Stomach (tissue), 9 donors: ENCODE results near the gene ATP12A. TPM values are rescaled to one million over a fixed set of nuclear protein-coding genes. Genes with fewer than 3 reads are reported as not detected.

ENCODE experiments used
- DNase-seq, 2 donors: peaks; one replicate each; pipeline versions ENCODE4 v3.0.0 to v3.0.0-alpha.2; 2013 to 2019
- H3K27ac ChIP-seq, 5 donors: fragments of 200-600 bp in 4 of 5; sonication (generic) in 4 of 5; one replicate each; pipeline ENCODE4 v1.5.1; 2013 to 2019; ENCODE audit warnings: mild to moderate bottlenecking in 1 of 5, moderate library complexity in 1 of 5
- H3K27me3 ChIP-seq, 3 donors: fragments of 200-600 bp; sonication (generic); one replicate each; pipeline ENCODE4 v1.5.1; 2017 to 2019; ENCODE audit warnings: mixed run types in 1 of 3
- H3K36me3 ChIP-seq, 4 donors: fragments of 200-600 bp; sonication (generic); 1 replicate in 3 of 4; 2 replicates in 1 of 4; pipeline ENCODE4 v1.5.1; 2016 to 2019
- H3K4me1 ChIP-seq, 4 donors: fragments of 200-600 bp; sonication (generic); one replicate each; pipeline ENCODE4 v1.5.1; 2016 to 2019
- H3K4me3 ChIP-seq, 4 donors: fragments of 200-600 bp; sonication (generic) in 3 of 4; one replicate each; pipeline ENCODE4 v1.5.1; 2016 to 2019; ENCODE audit warnings: mild to moderate bottlenecking in 1 of 4
- H3K9me3 ChIP-seq, 4 donors: fragments of 200-600 bp; sonication (generic); one replicate each; pipeline ENCODE4 v1.5.1; 2016 to 2019
- EP300 ChIP-seq: sonication (generic); formaldehyde crosslinking; IDR thresholded peaks from one replicate; pipeline ENCODE4 v1.6.1; 2017; ENCODE audit warnings: antibody characterized with exemption
- POLR2A ChIP-seq, 4 donors: fragments of 450-650 bp; IDR thresholded peaks; one replicate each; pipeline ENCODE4 v1.6.1; 2016; ENCODE audit warnings: antibody characterized with exemption in 4 of 4, control low read depth in 2 of 4, mild to moderate bottlenecking in 1 of 4, moderate library complexity in 1 of 4
- POLR2AphosphoS5 ChIP-seq, 3 donors: sonication (generic); formaldehyde crosslinking; IDR thresholded peaks; one replicate each; pipeline ENCODE4 v1.6.1; 2016; ENCODE audit warnings: antibody characterized with exemption in 3 of 3
- WGBS, 5 donors: extraction: QIAGEN DNeasy Blood & Tissue Kit in 3 of 5; methylation state at CpG; one replicate each; pipeline versions ENCODE4 v1.1.5 to v1.1.7; 2013 to 2018; 5-methylcytosine and 5-hydroxymethylcytosine counted together
- intact Hi-C: fragments of 100-400 bp; cut with DNase I; formaldehyde crosslinking; loops from one replicate; pipeline ENCODE4 v1.15.1; 2023; ENCODE audit warnings: low total_unique reads
- polyA plus RNA-seq, 3 donors: library from polyadenylated mRNA; stranded (reverse); fragments of 200-250 nt; gene quantifications; one replicate each; pipeline ENCODE4 v1.2.3, GENCODE V29; 2013
- total RNA-seq, 5 donors: library from RNA; depleted of rRNA; stranded (reverse); fragments of >200 nt; gene quantifications; one replicate each; pipeline versions ENCODE4 v1.1.0 to v1.2.3, GENCODE V29; 2014 to 2016
- TF ChIP-seq, protein P1 (sequence below), 7 experiments: fragments of 450-650 bp in 4 of 7; fragments of 200-600 bp in 3 of 7; sonication (generic) in 3 of 7; IDR thresholded peaks; one replicate each; pipeline ENCODE4 v1.5.1; 2016 to 2019; ENCODE audit warnings: antibody characterized with exemption in 7 of 7, control low read depth in 2 of 7, mild to moderate bottlenecking in 1 of 7
- donor health status: healthy with polysubstance abuse.
- donor health status: Bipolar disorder and iron deficiency.
- donor health status: healthy.

The ATP12A gene
- total and polyA plus RNA-seq, 8 donors, result 0.08 TPM; not detected in 7

DNA sequence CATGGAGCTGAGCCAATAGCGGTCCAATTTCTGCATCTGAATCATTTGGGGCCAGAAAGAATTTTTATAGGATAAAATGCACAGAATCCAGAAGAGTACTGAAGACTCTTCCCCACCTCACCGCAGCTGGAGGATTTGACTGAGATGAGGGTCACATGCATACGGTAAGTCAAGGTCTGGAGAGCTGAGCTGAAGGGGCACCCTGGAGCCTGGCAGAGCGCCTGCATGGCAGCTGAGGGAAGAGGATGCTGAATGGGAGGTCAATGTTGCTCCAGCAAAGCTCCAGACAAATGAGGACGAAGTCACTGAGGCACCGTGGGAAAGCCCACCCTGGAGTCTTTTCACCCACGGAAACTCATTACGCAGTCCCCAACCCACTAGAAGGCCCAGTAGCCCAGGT, 43.4 kb upstream of the ATP12A start:
- Histone ChIP-seq H3K4me3 (no peak overlapping the region), H3K4me1 (no peaks in the 10 kb centered on the region), H3K27me3 (peaks cover 0 to 9% (median 0%) of the 10 kb centered on the region in 3 donors), H3K27ac (no peak overlapping the region), H3K36me3 (no peaks in the 10 kb centered on the region), H3K9me3 (no peaks in the 10 kb centered on the region)
- 88 to 95% (median 95%) methylated on average over 8 of the region's 8 CpGs for WGBS, 5 donors
- DNase-seq, result no peak
- intact Hi-C loops, result no loop called here
- TF ChIP-seq, protein P1, sequence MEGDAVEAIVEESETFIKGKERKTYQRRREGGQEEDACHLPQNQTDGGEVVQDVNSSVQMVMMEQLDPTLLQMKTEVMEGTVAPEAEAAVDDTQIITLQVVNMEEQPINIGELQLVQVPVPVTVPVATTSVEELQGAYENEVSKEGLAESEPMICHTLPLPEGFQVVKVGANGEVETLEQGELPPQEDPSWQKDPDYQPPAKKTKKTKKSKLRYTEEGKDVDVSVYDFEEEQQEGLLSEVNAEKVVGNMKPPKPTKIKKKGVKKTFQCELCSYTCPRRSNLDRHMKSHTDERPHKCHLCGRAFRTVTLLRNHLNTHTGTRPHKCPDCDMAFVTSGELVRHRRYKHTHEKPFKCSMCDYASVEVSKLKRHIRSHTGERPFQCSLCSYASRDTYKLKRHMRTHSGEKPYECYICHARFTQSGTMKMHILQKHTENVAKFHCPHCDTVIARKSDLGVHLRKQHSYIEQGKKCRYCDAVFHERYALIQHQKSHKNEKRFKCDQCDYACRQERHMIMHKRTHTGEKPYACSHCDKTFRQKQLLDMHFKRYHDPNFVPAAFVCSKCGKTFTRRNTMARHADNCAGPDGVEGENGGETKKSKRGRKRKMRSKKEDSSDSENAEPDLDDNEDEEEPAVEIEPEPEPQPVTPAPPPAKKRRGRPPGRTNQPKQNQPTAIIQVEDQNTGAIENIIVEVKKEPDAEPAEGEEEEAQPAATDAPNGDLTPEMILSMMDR (IDR thresholded peaks at IDR 0.05), result no peak
- TF ChIP-seq EP300 (no peak), POLR2A (IDR thresholded peaks at IDR 0.05) (no peak), POLR2AphosphoS5 (IDR thresholded peaks at IDR 0.05) (no peak)

DNA sequence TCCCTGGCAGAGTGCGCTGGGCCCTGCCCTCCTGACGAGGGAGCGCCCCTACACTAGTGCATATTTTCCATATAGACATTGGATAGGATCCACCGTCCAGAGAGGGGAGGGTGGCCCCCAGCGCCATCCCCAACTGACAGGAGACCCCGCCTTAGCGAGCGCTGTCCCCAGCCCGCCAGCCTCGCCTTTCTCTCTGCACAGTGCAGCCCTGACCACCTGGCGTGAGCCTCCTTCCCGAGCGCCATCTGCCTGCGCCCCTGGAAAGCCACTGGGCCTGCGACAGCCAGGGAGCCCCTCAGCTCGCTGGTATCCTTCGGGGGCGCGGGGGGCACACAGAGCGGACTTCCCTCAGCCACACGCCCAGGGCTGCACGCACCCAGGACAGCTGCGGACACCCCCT, 42.1 kb upstream of the ATP12A start:
- no peaks in the 10 kb centered on the region for H3K9me3 ChIP-seq
- no peaks in the 10 kb centered on the region for H3K36me3 ChIP-seq
- peaks cover 0 to 9% (median 0%) of the 10 kb centered on the region in 3 donors for H3K27me3 ChIP-seq
- DNase-seq, result no peak
- intact Hi-C loops, result no loop called here
- no peak overlapping the region for H3K4me3 ChIP-seq
- no peaks in the 10 kb centered on the region for H3K4me1 ChIP-seq
- WGBS, 5 donors, result 64 to 80% (median 73%) methylated on average over 15 to 23 of the region's 23 CpGs
- no peak for TF ChIP-seq POLR2AphosphoS5 (IDR thresholded peaks at IDR 0.05)
- no peak for TF ChIP-seq EP300
- TF ChIP-seq, protein P1 (IDR thresholded peaks at IDR 0.05), result no peak
- TF ChIP-seq POLR2A (IDR thresholded peaks at IDR 0.05), result no peak
- no peak overlapping the region for H3K27ac ChIP-seq

DNA sequence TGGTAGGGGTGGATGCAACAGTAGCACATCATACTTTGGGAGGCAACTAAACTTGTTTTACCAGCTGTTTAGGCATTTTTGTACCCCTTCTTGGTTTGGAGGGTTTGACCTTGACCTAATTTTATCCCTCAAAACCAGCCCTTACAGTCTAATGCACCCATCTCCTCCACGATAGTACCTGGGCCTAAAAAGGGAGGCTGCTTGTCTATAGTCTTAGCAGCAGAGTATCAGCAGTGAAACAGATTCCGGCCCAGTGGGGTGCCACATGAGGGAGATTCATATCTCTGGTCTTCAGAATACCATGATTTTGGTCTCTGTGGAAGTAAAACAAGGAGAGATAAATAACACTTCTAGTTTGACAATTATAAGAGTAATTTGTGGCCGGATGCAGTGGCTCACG, 39.5 kb upstream of the ATP12A start:
- TF ChIP-seq POLR2A (IDR thresholded peaks at IDR 0.05) (no peak), POLR2AphosphoS5 (IDR thresholded peaks at IDR 0.05) (no peak), EP300 (no peak)
- TF ChIP-seq, protein P1 (IDR thresholded peaks at IDR 0.05), result no peak
- Histone ChIP-seq H3K9me3 (no peaks in the 10 kb centered on the region), H3K4me3 (no peak overlapping the region), H3K27ac (no peak overlapping the region), H3K36me3 (no peaks in the 10 kb centered on the region), H3K4me1 (no peaks in the 10 kb centered on the region), H3K27me3 (peaks cover 0 to 9% (median 0%) of the 10 kb centered on the region in 3 donors)
- DNase-seq, result no peak
- WGBS, 5 donors, result 91 to 96% (median 95%) methylated on average over 4 of the region's 4 CpGs
- intact Hi-C loops, result no loop called here

DNA sequence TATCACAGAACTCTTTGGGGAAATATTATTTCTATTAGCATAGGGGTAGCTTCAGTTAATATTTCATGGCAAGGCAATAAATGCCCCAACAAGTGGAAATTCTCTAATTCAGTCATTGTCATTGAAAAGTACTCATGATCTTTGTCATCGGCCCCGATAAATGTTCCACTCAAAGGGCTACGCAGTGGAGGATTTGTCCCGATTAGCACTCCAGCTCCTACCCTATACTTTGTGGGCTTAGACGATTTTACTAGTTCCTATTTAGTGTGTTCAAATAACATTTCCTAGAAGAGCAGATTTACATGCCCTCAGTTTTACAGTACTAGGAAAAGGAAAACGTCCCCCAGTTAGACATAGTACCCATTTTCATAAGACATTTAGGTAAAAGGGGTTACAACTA, 38.0 kb upstream of the ATP12A start:
- no peaks in the 10 kb centered on the region for H3K36me3 ChIP-seq
- peaks cover 0 to 9% (median 0%) of the 10 kb centered on the region in 3 donors for H3K27me3 ChIP-seq
- 82 to 90% (median 88%) methylated on average over 6 of the region's 6 CpGs for WGBS, 5 donors
- DNase-seq, result no peak
- no peaks in the 10 kb centered on the region for H3K4me1 ChIP-seq
- no peak overlapping the region for H3K4me3 ChIP-seq
- no peak overlapping the region for H3K27ac ChIP-seq
- no peak for TF ChIP-seq EP300
- TF ChIP-seq, protein P1 (IDR thresholded peaks at IDR 0.05), result no peak
- TF ChIP-seq POLR2A (IDR thresholded peaks at IDR 0.05), result no peak
- no peak for TF ChIP-seq POLR2AphosphoS5 (IDR thresholded peaks at IDR 0.05)
- H3K9me3 ChIP-seq, result no peaks in the 10 kb centered on the region
- intact Hi-C loops, result no loop called here
